Endodermal cell (in vitro differentiated cells): ENCODE measurements around the gene NFIX. TPM values are rescaled to one million over a fixed set of nuclear protein-coding genes. Genes with fewer than 3 reads are reported as not detected.

ENCODE experiments used
- DNase-seq: peaks from one replicate; pipeline ENCODE4 v3.0.0-alpha.2; 2017
- H3K27ac ChIP-seq: 2 replicates; pipeline ENCODE4 v1.5.1; 2013; ENCODE audit warnings: mild to moderate bottlenecking, low read depth, low read length, moderate library complexity
- H3K27me3 ChIP-seq: 2 replicates; pipeline ENCODE4 v1.6.1; 2013; ENCODE audit warnings: mild to moderate bottlenecking, low read length, moderate library complexity; ENCODE audit not compliant: insufficient read depth, control insufficient read depth, poor library complexity, severe bottlenecking
- H3K36me3 ChIP-seq: 2 replicates; pipeline ENCODE4 v1.7.0; 2013; ENCODE audit warnings: mild to moderate bottlenecking, low read length, moderate library complexity; ENCODE audit not compliant: control insufficient read depth, insufficient read depth
- H3K4me1 ChIP-seq: one replicate; pipeline ENCODE4 v1.7.0; 2013; ENCODE audit warnings: low read length; ENCODE audit not compliant: control insufficient read depth, insufficient read depth
- H3K4me3 ChIP-seq: 2 replicates; pipeline ENCODE4 v1.5.1; 2013; ENCODE audit warnings: mild to moderate bottlenecking, low read length, moderate library complexity
- H3K9ac ChIP-seq: 2 replicates; pipeline ENCODE4 v1.6.1; 2013; ENCODE audit warnings: mild to moderate bottlenecking, low read length, moderate library complexity; ENCODE audit not compliant: poor library complexity, severe bottlenecking; ENCODE audit errors: extremely low read depth
- H3K9me3 ChIP-seq: 2 replicates; pipeline ENCODE4 v1.6.1; 2013; ENCODE audit warnings: mild to moderate bottlenecking, low read length, moderate library complexity; ENCODE audit not compliant: control insufficient read depth
- H3K27ac Mint-ChIP-seq: 2 replicates; pipeline ENCODE4 v1.8.0; 2020; ENCODE audit warnings: mixed read lengths
- H3K27me3 Mint-ChIP-seq: 2 replicates; pipeline ENCODE4 v1.8.0; 2021; ENCODE audit warnings: mild to moderate bottlenecking, mixed read lengths; ENCODE audit not compliant: insufficient read depth
- H3K36me3 Mint-ChIP-seq: 2 replicates; pipeline ENCODE4 v1.8.0; 2020; ENCODE audit warnings: low read depth, mixed read lengths
- H3K4me1 Mint-ChIP-seq: 2 replicates; pipeline ENCODE4 v1.8.0; 2020; ENCODE audit warnings: mixed read lengths
- H3K4me3 Mint-ChIP-seq: 2 replicates; pipeline ENCODE4 v1.8.0; 2020; ENCODE audit warnings: mild to moderate bottlenecking, moderate library complexity, mixed read lengths
- H3K9me3 Mint-ChIP-seq: 2 replicates; pipeline ENCODE4 v1.8.0; 2020; ENCODE audit warnings: mild to moderate bottlenecking, mixed read lengths
- WGBS, 2 experiments: methylation state at CpG; one replicate each; pipeline versions ENCODE4 v1.1.5 to v1.1.7; 2013; ENCODE audit warnings: missing lambda C conversion rate in 2 of 2, mixed read lengths in 1 of 2; ENCODE audit not compliant: insufficient coverage in 1 of 2, insufficient read length in 1 of 2; 5-methylcytosine and 5-hydroxymethylcytosine counted together
- total RNA-seq, 2 donors: library from RNA; stranded (reverse); fragmentation: NEBNext Ultra II Directional in 1 of 2; extraction: Animal tissue kit (Norgen Biotek cat#: 25700) in 1 of 2; gene quantifications; 2 replicates in 1 of 2; 3 replicates in 1 of 2; pipeline ENCODE4 v1.2.1, GENCODE V29; 2021
- TF ChIP-seq, protein P1 (sequence below): fragments of 200-600 bp; sonication (generic); conservative IDR thresholded peaks from 2 replicates; pipeline ENCODE4 v1.5.0; 2021; ENCODE audit warnings: antibody characterized with exemption, mild to moderate bottlenecking

Gene NFIX
- total RNA-seq, 2 donors from 2014 or later, result 0.22 to 0.40 TPM

DNA sequence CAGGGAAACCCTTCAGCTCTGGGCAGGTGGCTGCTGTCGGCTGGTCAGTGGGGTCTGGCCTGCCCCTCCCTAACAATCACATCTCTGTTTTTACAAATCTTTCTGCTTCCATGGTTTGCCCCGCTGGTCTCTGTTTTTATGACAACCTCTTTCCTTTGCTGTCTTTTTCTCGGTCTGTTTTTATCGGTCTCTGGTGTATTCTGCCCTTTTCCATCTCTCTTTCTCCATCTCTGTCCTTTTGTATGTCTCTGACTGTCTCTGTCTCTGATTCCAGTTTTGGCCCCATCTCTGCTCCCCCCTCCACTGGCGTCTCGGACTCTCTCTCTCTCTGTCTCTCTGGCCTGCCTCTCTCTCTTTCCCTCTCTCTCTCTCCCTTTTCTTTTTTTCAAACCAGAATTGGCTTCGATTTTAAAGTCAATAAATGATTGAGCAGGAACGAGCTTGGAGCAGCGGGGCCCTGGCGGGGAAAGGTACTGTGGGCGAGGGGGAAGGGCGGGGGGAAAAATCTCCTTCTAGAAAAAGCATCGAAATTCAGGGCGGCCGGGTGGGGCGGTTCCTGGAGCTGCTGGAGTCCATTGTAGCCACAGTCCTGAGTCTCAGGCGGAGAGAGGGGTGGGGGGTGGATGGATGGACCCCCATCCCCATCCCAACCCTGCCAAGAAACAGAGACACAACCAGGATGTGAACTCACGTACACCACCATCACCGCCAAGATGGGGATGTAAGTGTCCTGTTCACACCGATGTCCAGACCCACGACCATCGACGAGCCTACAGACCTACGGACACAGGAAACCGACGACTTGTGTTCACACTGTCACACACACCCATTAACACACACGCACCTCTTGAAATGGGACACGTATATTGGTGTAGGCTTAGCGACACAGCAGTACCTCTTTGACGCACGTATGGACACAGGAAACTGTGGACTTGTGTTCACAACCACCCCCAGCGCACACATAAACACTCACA is 3.0 kb downstream of the NFIX start:
- H3K9me3 Mint-ChIP-seq, result no peaks in the 10 kb centered on the region
- TF ChIP-seq, protein P1, sequence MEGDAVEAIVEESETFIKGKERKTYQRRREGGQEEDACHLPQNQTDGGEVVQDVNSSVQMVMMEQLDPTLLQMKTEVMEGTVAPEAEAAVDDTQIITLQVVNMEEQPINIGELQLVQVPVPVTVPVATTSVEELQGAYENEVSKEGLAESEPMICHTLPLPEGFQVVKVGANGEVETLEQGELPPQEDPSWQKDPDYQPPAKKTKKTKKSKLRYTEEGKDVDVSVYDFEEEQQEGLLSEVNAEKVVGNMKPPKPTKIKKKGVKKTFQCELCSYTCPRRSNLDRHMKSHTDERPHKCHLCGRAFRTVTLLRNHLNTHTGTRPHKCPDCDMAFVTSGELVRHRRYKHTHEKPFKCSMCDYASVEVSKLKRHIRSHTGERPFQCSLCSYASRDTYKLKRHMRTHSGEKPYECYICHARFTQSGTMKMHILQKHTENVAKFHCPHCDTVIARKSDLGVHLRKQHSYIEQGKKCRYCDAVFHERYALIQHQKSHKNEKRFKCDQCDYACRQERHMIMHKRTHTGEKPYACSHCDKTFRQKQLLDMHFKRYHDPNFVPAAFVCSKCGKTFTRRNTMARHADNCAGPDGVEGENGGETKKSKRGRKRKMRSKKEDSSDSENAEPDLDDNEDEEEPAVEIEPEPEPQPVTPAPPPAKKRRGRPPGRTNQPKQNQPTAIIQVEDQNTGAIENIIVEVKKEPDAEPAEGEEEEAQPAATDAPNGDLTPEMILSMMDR, result no peak
- H3K27ac ChIP-seq, result no peak overlapping the region
- no peak overlapping the region for H3K4me3 ChIP-seq
- 87 to 88% methylated on average over 19 to 32 of the region's 32 CpGs for WGBS, 2 experiments
- H3K9me3 ChIP-seq, result no peaks in the 10 kb centered on the region
- H3K36me3 ChIP-seq, result no peaks in the 10 kb centered on the region
- H3K4me1 Mint-ChIP-seq, result no peaks in the 10 kb centered on the region
- H3K4me1 ChIP-seq, result no peaks in the 10 kb centered on the region
- no peak overlapping the region for H3K27ac Mint-ChIP-seq
- H3K9ac ChIP-seq, result no peak overlapping the region
- no peak for DNase-seq
- H3K27me3 Mint-ChIP-seq, result peaks cover 82% of the 10 kb centered on the region
- H3K36me3 Mint-ChIP-seq, result no peaks in the 10 kb centered on the region
- H3K4me3 Mint-ChIP-seq, result no peak overlapping the region
- H3K27me3 ChIP-seq, result peaks cover 84% of the 10 kb centered on the region

DNA sequence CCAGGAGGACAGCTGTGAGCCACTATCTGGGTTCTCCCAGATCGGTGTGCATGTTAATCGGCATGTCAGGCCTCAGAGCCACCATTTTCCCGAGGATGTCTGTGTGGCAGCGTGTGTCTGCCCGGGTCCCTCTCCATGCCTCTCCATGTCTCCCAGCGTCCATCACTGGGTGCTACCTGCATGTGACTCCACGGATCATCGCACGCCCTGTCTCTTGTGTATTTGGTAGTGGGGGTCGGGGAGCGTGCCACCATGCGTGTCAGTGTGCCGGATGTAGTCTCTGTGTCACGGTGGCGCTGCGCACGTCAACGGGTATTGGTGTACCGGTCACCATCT is 5.9 kb downstream of the NFIX start:
- no peaks in the 10 kb centered on the region for H3K9me3 Mint-ChIP-seq
- 88 to 91% methylated on average over 16 to 19 of the region's 19 CpGs for WGBS, 2 experiments
- peaks cover 3% of the 10 kb centered on the region for H3K4me1 Mint-ChIP-seq
- Histone ChIP-seq H3K27ac (no peak overlapping the region), H3K27me3 (peaks cover 90% of the 10 kb centered on the region), H3K4me1 (no peaks in the 10 kb centered on the region), H3K36me3 (no peaks in the 10 kb centered on the region), H3K9me3 (no peaks in the 10 kb centered on the region), H3K4me3 (no peak overlapping the region), H3K9ac (no peak overlapping the region)
- TF ChIP-seq, protein P1, result no peak
- H3K27ac Mint-ChIP-seq, result no peak overlapping the region
- no peak for DNase-seq
- no peak overlapping the region for H3K4me3 Mint-ChIP-seq
- H3K27me3 Mint-ChIP-seq, result peaks cover 87% of the 10 kb centered on the region
- H3K36me3 Mint-ChIP-seq, result no peaks in the 10 kb centered on the region

- WGBS, 2 experiments, result 89 to 90% methylated on average over 36 to 41 of the region's 41 CpGs
- H3K36me3 Mint-ChIP-seq, result no peaks in the 10 kb centered on the region
- Histone ChIP-seq H3K9ac (no peak overlapping the region), H3K27ac (no peak overlapping the region), H3K36me3 (no peaks in the 10 kb centered on the region), H3K9me3 (no peaks in the 10 kb centered on the region), H3K27me3 (peaks cover 90% of the 10 kb centered on the region), H3K4me3 (no peak overlapping the region), H3K4me1 (no peaks in the 10 kb centered on the region)
- no peak overlapping the region for H3K4me3 Mint-ChIP-seq
- no peak for DNase-seq
- H3K27me3 Mint-ChIP-seq, result peaks cover 89% of the 10 kb centered on the region
- H3K27ac Mint-ChIP-seq, result no peak overlapping the region
- no peaks in the 10 kb centered on the region for H3K9me3 Mint-ChIP-seq
- peaks cover 3% of the 10 kb centered on the region for H3K4me1 Mint-ChIP-seq
- TF ChIP-seq, protein P1, result no peak
These were observed 6.4 kb downstream of the NFIX start for GRCh38 chr19:13001502-13002165.
